NCI-H446 treated with DMSO at 0.1 percent for 48 hours (cell line): ENCODE data around the gene NOS1AP.

Experiments used
- DNase-seq: peaks from one replicate; lab custom pipeline; 2025; lab: John Stamatoyannopoulos, UW

Gene NOS1AP

GRCh38 chr1:162367772-162368171 is 298.3 kb downstream of the NOS1AP start:
- no peak for DNase-seq

DNA sequence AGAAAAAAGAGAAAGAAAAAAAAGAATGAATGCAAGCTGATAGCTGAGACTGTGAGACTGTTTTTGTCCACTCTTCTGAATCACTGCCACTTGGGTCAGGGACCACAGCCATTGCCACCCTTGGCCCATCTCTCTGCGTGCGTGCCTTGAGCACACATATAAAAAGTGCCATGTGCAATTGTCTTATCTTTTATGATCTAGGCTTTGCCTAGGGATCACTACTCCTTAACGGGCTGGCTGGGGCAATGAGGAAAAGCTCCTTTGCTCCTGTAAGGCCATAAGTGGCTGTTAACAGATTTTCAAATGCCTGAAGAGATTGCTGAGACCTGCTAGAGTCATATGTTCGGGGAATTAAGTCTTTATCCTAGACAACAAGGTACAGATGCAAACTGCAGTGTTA is 299.0 kb downstream of the NOS1AP start:
- DNase-seq: no peak

DNA sequence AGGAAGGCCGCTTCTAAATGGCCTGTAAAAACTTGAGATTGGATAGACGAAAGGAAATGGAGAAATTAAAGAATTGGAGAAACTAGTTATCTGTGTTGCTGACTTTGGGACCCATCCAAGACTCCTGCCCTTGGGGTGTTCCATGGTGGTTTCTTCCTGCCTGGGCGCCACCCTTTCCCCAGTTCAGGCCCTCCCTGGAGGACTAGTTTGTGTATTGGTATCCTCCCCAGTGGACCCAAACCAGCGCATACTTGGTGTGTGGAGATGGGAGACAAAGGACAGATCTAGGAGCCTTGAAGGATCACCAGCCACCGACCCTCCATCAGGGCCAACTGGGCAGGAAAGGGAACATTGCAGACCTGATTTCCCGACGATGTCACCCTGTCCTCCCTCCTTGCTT is 300.1 kb downstream of the NOS1AP start:
- DNase-seq: no peak

DNA sequence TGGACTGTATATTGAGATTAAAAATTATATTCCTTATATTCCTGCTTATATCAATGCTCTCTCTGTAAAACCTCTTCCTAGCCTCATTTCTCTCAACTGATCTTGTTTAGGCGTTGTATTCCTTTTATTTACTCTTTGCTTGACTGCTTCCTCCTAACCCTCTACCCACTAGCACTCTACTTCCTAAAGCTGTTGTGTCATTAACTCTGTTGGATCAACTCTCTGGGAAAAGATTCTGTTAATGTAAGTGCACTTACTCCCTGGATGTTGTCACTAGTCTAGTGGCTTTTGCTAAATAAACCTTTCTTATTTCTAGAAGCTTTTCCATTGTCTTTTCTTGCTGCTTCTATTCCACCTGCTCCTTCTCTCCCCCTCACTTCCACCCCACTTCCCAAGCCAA is 300.7 kb downstream of the NOS1AP start:
- no peak for DNase-seq

DNA sequence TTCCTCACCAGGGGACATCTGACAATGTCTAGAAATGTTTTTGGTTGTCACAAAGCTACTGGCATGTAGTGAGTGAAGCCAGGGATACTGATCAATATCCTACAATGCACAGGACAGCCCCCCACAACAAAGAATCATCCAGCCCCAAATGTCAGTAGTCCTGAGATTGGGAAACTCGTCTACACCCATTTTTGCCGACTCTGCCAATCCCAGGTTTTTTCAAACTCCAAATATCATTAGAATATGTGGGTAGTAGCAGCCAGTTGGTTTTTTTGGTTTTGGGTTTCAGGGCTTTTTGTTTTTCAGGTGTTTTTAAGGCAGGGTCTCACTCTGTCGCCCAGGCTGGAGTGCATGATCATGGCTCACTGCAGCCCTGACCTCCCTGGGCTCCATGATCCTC is 301.2 kb downstream of the NOS1AP start:
- no peak for DNase-seq

GRCh38 chr1:162371611-162372010 is 302.1 kb downstream of the NOS1AP start:
- no peak for DNase-seq

DNA sequence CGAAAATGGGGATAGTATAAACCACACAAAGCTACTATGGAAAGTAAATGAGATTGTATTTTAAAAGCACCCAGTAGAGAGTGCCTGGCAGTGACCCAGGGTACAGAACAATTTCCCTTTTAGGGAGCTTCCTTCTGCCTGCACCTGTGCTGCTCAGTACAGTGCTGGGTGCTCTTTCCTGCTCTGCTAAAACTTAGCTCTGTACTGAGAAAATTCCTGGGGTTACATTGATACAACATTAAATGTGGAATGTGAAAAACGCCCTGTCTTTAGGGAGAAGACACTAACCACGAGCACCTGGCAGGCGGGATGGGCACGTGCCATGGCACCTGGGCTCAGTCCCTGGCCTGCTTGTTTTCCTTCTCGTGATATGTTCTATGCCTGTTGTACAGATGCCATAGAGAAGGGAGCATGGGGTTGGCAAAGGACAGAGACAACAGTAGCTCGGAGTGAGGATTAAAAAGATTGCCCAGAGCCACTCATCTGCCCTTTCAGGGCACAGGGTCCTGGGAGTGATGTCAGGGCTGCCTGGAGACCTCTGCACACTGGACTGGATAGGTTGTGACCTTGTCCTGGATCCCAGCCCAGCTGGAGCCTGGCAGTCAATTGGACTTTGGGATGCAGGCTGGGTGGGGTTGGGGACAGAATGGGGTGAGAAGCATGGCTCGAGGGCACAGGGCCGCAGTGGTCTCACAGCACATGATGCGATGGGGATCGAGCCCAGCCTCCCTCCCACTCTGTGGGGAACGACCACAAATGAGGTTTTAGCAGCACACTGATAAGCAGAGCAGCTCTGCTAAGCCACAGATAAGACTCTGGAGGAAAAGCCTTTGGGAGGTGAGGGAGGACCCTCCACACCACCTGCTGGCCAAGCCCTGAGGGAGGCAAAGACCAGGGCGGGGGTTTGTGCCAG is 302.9 kb downstream of the NOS1AP start:
- DNase-seq: no peak

GRCh38 chr1:162373072-162373427 is 303.6 kb downstream of the NOS1AP start:
- DNase-seq: no peak

DNA sequence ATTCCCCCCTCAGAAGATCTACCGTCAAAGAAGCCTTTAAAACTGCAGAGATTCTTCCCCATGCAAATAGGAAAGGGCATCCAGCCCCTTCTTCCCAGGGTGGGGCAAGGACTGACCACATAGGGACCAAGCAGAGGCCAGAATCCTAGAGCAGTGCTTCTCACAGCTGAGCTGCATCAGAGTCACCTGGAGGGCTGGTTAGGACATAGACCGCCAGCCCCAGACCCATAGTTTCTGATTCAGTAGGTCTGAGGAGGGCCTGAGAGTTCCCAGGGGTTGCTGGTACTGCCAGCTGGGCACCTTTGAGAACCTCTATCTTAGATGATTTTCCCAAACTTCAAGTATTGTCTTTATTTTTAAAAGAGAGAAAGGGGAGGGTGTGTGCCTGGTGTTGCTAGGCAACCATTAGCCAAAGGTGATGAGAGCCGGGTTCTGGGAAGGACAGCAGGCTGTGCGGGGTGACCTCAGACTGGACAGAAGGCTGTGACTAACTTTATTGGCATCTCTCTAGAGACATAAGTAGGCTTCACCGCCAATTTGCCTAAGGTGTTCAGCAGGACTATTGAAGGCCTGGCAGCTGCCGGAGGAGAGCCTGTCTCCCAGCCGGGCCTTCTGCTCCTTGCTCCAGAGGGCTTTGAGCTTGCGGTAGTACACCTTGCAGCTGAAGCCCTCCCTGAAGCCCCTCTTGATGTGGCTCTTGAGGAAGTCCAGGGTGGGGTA is 304.2 kb downstream of the NOS1AP start:
- DNase-seq: no peak

DNA sequence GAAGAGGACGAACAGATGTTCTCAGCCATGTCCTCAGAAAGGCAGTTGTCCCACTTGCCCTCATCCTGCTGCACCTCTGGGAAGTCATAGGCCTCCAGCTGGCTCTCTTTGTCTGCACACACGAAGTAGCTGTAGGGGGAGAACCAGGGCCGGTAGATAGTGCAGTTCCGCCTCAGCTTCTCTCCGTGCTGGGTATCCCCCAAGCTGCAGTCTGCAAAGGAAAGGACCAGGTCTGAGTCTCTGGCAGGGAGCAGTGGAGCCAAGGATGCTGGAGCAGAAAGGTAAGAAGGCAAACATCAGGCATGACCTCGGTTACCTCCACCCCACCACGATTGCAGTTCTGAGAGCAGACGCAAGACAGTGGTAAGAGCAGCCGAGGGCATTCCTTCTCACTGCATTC is 304.9 kb downstream of the NOS1AP start:
- no peak for DNase-seq

DNA sequence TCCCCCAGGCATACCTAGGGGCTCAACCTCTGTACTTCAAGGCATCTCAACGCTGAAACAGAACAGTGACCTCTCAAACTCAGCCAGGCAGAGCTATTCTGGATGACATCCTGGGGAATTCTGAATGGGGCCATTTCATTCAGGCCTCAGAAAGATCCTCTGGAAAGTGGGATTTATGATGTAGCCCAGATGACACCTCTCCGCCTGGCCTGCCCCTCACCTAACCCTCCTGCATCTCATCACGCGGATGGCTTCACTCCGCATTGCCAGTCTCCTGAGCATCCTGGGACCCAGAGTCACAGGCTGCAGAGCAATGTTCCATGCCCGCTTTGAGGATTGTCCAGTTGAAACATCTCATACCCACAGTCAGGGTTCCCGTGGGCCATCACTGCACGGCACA is 306.0 kb downstream of the NOS1AP start:
- no peak for DNase-seq

- no peak for DNase-seq
These were observed 307.2 kb downstream of the NOS1AP start, which contains the start of gene SPATA46 for GRCh38 chr1:162376691-162377090. TSS of gene SPATA46 (minus strand) at chr1:162376854. CDS start at chr1:162376790, 64 bp downstream.

- DNase-seq: no peak
These were observed 310.8 kb downstream of the NOS1AP start for GRCh38 chr1:162380061-162380846.

DNA sequence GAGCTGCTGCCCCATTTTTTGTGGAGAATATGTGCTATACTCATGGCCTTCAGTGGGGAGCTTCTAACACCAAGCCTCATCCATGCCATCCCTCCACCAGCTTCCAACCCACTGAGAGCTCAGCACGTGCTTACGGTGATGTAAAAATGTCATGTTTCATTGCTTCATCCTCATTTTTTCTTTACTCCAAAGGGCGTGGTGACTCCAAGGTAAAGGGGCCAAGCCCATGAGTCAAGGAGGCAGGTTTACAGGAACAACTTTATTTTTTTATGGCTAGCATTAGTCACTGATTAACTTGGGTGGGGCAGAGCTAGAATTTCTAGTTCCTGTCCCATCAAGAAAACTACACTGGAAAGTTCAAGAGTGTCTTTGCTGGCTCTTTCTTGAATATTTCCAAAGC is 311.9 kb downstream of the NOS1AP start, which contains the start of gene C1orf226:
C1orf226 (plus strand) TSS at position 346 of the 400 bp plus-strand sequence. CDS start 174 bp downstream, outside the sequence.
- no peak for DNase-seq

GRCh38 chr1:162381941-162382750 is 312.7 kb downstream of the NOS1AP start:
- no peak for DNase-seq

DNA sequence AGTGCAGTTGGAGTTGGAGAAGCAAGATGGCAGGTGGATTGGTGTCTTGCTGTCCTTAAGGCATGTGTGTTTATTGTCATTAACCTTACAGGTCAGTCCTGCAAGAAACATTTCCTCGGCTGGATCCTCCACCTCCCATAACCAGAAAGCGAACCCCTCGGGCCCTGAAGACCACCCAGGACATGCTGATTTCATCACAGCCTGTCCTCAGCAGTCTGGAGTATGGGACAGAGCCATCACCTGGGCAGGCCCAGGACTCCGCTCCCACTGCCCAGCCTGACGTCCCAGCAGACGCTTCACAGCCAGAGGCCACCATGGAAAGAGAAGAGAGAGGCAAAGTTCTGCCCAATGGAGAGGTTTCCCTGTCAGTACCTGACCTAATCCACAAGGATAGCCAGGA is 313.6 kb downstream of the NOS1AP start:
- no peak for DNase-seq

DNA sequence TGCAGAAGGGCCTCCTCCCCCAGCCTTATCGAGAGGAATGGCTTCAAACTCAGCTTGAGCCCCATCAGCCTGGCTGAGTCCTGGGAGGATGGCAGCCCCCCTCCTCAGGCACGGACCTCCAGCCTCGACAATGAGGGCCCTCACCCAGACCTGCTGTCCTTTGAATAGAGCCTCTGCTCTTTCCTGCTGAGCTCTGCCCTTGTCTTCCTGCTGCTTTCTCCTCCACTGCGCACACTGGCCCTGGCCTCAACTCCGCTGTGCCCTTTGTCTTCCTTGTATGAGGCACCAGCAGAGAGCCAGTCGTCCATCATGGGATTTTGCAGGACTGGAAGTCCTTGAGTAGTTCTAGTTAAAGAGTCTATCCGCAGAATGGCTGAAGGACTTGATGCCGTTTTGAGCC is 314.0 kb downstream of the NOS1AP start:
- no peak for DNase-seq

DNA sequence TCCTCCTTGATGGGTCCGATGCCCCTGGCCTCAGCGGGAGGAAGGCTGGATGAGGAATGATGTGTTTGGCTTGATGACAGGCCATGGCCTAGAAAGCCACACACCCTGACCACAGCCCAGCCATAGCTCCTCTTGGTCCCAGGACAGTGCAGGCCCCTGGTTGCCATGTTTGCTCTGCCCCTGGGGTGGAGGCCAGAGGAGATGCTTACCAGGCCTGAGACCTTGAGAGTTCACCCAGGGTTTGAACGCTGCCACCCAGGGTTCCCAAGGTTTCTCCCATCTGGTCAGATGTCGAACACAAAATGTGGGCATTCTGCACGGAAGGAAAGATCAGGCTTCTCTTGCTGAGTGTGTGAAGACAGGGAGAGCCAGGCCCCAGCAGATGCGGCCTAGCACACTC is 314.6 kb downstream of the NOS1AP start:
- DNase-seq: no peak

DNA sequence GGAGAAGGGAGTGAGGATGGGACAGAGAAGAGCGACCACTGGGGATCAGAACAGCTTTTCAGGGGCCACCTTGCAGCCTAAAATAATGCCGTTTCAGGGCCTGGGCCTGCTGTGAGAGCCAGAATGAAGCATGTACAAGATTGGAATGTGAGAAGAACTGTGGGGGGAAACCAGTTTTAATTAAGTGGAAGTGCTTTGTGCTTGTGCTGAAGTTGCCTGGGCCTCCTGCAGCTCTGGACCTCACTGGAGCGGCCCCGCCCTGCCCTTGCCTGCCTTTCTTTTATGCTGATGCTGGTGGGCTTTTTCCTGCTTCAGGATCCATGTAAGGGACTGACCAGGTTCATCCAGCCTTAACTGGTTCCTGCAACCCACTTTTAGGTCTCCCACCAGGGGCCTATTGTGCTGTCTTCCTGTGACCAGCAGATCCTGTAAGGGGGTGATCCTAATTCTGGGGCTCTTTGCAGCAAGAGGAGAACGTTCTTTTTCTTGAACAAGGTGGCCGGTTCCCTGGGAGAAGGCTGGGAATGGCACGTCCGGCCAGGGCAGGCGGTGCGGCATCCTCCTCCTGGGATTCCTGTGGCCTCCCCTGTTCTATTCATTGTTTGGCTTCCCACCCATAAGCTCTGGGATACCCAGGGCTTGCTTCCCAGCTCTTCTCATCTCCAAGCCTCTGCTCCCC is 315.2 kb downstream of the NOS1AP start:
- DNase-seq: no peak

- DNase-seq: no peak
These were observed 315.8 kb downstream of the NOS1AP start for GRCh38 chr1:162385280-162385623.

DNA sequence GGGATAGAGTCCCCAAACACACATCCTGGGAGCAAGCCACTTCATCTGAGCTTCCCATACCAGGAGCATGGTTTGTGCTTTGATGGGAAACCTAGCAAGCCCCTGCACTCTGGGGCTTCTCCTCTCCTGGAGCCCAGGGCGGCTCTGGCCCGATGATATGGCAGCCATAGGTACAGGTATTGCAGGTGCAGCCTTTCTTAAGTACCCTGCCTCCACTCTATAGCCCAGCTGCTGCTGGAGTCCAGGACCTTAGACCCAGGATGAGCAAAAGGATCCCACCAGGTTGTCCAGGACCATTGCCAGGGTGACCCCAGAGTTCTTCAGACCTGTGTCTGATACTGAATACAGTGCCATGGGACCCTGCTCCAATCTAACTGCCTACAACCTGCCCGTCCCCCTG is 316.2 kb downstream of the NOS1AP start:
- no peak for DNase-seq
